MM.1S (cell line): ENCODE measurements around the gene ITGB1.

Source experiments
- DNase-seq: peaks from one replicate; pipeline ENCODE4 v3.0.0-alpha.2; 2015
- H2AFZ ChIP-seq: fragments of 300-600 bp; sonication (generic); 2 replicates; pipeline ENCODE4 v1.6.0; 2016; ENCODE audit warnings: antibody characterized with exemption, low read length
- H3F3A ChIP-seq: fragments of 300-600 bp; sonication (generic); 2 replicates; pipeline ENCODE4 v1.6.1; 2016; ENCODE audit warnings: mild to moderate bottlenecking, antibody characterized with exemption, low read length, moderate library complexity, mixed read lengths; ENCODE audit not compliant: insufficient read depth
- H3K27ac ChIP-seq: fragments of 300-600 bp; sonication (generic); 2 replicates; pipeline ENCODE4 v1.5.1; 2016; ENCODE audit warnings: mild to moderate bottlenecking, low read length
- H3K27me3 ChIP-seq: fragments of 300-600 bp; sonication (generic); replicated peaks from 2 replicates; pipeline ENCODE4 v1.6.0; 2016; ENCODE audit warnings: low read length; ENCODE audit not compliant: insufficient read depth
- H3K36me3 ChIP-seq: fragments of 300-600 bp; sonication (generic); replicated peaks from 2 replicates; pipeline ENCODE4 v1.6.1; 2016; ENCODE audit warnings: mild to moderate bottlenecking, low read length, mixed read lengths; ENCODE audit not compliant: insufficient read depth
- H3K4me1 ChIP-seq: fragments of 300-600 bp; sonication (generic); 2 replicates; pipeline ENCODE4 v1.6.1; 2016; ENCODE audit warnings: low read length, mixed read lengths
- H3K4me2 ChIP-seq: fragments of 300-600 bp; sonication (generic); 2 replicates; pipeline ENCODE4 v1.6.0; 2016; ENCODE audit warnings: low read depth, low read length
- H3K4me3 ChIP-seq: fragments of 300-600 bp; sonication (generic); 2 replicates; pipeline ENCODE4 v1.5.1; 2016; ENCODE audit warnings: low read length, mixed read lengths
- H3K79me2 ChIP-seq: fragments of 300-600 bp; sonication (generic); 2 replicates; pipeline ENCODE4 v1.6.1; 2016; ENCODE audit warnings: mixed run types, low read length, mixed read lengths
- H3K9ac ChIP-seq: fragments of 300-600 bp; sonication (generic); 2 replicates; pipeline ENCODE4 v1.6.1; 2016; ENCODE audit warnings: low read length, mixed read lengths
- H3K9me2 ChIP-seq: fragments of 300-600 bp; sonication (generic); replicated peaks from 2 replicates; pipeline ENCODE4 v1.6.1; 2016; ENCODE audit warnings: mild to moderate bottlenecking, low read length, mixed read lengths; ENCODE audit not compliant: insufficient read depth
- H3K9me3 ChIP-seq: fragments of 300-600 bp; sonication (generic); replicated peaks from 2 replicates; pipeline ENCODE4 v1.6.1; 2016; ENCODE audit warnings: mild to moderate bottlenecking, low read length, mixed read lengths; ENCODE audit not compliant: insufficient read depth
- H4K20me1 ChIP-seq: fragments of 300-600 bp; sonication (generic); 2 replicates; pipeline ENCODE4 v1.6.1; 2016; ENCODE audit warnings: mild to moderate bottlenecking, low read length, moderate library complexity, mixed read lengths; ENCODE audit not compliant: insufficient read depth
- EZH2 ChIP-seq: fragments of 300-600 bp; sonication (generic); optimal IDR thresholded peaks from 2 replicates; pipeline ENCODE3; 2017; ENCODE audit warnings: low read depth, mild to moderate bottlenecking, antibody characterized with exemption, low read length, mixed read lengths
- EZH2phosphoT487 ChIP-seq: fragments of 300-600 bp; sonication (generic); IDR thresholded peaks from 2 replicates; pipeline ENCODE4 v1.6.1; 2018; ENCODE audit warnings: antibody characterized with exemption, low read length
- TF ChIP-seq, protein P1 (sequence below): fragments of 300-600 bp; sonication (generic); IDR thresholded peaks from 2 replicates; pipeline ENCODE4 v1.5.1; 2016; ENCODE audit warnings: antibody characterized with exemption, low read length, mixed read lengths

ITGB1 gene

DNA sequence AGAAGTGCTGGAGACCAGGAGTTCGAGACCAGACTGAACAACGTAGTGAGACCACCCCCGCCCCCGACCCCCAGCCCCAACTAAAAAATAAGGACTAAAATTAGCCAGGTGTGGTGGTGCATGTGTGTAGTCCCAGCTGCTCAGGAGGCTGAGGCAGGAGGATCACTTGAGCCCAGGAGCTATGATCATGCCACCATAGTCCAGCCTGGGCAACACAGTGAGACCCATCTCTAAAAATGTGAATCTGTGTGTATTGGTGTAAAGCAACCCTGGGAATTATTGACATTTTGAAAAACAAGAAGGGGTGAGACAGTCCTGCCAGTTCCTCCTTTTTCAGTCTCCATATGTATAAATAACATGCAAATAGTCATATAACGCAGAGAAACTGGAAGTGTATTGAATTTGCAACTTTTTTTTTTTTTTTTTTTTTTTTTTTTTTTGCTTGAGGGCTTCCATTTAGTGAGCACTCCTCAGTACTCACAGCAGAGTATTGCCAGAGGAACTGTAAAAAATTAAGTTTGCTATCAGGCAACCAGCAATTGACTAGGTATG is 3.4 kb upstream of the ITGB1 start:
- DNase-seq, result no peak
- H3K9ac ChIP-seq, result no peak overlapping the region
- H3K9me2 ChIP-seq, result no peaks in the 10 kb centered on the region
- no peak overlapping the region for H2AFZ ChIP-seq
- H3K9me3 ChIP-seq, result no peaks in the 10 kb centered on the region
- peaks cover 7% of the 10 kb centered on the region; the same call in 1 of the 2 replicates for H3F3A ChIP-seq
- peaks cover 12% of the 10 kb centered on the region for H3K79me2 ChIP-seq
- H3K4me3 ChIP-seq, result no peak overlapping the region
- TF ChIP-seq, protein P1, sequence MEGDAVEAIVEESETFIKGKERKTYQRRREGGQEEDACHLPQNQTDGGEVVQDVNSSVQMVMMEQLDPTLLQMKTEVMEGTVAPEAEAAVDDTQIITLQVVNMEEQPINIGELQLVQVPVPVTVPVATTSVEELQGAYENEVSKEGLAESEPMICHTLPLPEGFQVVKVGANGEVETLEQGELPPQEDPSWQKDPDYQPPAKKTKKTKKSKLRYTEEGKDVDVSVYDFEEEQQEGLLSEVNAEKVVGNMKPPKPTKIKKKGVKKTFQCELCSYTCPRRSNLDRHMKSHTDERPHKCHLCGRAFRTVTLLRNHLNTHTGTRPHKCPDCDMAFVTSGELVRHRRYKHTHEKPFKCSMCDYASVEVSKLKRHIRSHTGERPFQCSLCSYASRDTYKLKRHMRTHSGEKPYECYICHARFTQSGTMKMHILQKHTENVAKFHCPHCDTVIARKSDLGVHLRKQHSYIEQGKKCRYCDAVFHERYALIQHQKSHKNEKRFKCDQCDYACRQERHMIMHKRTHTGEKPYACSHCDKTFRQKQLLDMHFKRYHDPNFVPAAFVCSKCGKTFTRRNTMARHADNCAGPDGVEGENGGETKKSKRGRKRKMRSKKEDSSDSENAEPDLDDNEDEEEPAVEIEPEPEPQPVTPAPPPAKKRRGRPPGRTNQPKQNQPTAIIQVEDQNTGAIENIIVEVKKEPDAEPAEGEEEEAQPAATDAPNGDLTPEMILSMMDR, result no peak
- TF ChIP-seq EZH2phosphoT487 (no peak), EZH2 (no peak)
- H3K27me3 ChIP-seq, result no peaks in the 10 kb centered on the region
- peaks cover 6% of the 10 kb centered on the region; the same call in 1 of the 2 replicates for H3K4me1 ChIP-seq
- H4K20me1 ChIP-seq, result no peaks in the 10 kb centered on the region
- H3K36me3 ChIP-seq, result no peaks in the 10 kb centered on the region
- H3K4me2 ChIP-seq, result no peak overlapping the region
- no peak overlapping the region for H3K27ac ChIP-seq

DNA sequence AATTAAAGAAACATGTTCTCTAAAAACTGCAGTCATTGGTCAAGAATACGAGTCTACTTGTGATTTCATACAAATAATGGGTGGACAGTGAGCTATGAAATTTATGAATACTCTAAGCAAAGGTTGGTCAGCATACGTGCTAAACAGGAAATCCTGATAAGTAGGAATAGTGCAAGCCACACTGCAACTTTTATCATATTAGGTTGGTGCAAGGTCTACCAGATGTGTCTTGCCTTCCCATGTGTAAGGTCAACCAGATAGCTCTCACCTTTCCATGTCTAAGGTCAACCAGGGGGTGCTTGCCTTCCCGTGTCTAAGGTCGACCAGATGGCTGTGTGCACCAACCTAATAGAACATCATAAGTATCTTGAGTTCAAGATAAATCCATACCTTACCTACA is 2.0 kb upstream of the ITGB1 start:
- no peak overlapping the region for H3K27ac ChIP-seq
- peaks cover 6% of the 10 kb centered on the region; the same call in 1 of the 2 replicates for H3K4me1 ChIP-seq
- peaks cover 26% of the 10 kb centered on the region for H3K79me2 ChIP-seq
- H4K20me1 ChIP-seq, result no peaks in the 10 kb centered on the region
- DNase-seq, result no peak
- H3K4me3 ChIP-seq, result no peak overlapping the region
- no peak overlapping the region for H2AFZ ChIP-seq
- no peaks in the 10 kb centered on the region for H3K9me2 ChIP-seq
- no peaks in the 10 kb centered on the region for H3K27me3 ChIP-seq
- no peaks in the 10 kb centered on the region for H3K9me3 ChIP-seq
- H3K36me3 ChIP-seq, result no peaks in the 10 kb centered on the region
- H3K9ac ChIP-seq, result no peak overlapping the region
- no peak overlapping the region for H3K4me2 ChIP-seq
- H3F3A ChIP-seq, result peaks cover 7% of the 10 kb centered on the region; the same call in 1 of the 2 replicates
- TF ChIP-seq, protein P1, result no peak
- TF ChIP-seq EZH2phosphoT487 (no peak), EZH2 (no peak)

DNA sequence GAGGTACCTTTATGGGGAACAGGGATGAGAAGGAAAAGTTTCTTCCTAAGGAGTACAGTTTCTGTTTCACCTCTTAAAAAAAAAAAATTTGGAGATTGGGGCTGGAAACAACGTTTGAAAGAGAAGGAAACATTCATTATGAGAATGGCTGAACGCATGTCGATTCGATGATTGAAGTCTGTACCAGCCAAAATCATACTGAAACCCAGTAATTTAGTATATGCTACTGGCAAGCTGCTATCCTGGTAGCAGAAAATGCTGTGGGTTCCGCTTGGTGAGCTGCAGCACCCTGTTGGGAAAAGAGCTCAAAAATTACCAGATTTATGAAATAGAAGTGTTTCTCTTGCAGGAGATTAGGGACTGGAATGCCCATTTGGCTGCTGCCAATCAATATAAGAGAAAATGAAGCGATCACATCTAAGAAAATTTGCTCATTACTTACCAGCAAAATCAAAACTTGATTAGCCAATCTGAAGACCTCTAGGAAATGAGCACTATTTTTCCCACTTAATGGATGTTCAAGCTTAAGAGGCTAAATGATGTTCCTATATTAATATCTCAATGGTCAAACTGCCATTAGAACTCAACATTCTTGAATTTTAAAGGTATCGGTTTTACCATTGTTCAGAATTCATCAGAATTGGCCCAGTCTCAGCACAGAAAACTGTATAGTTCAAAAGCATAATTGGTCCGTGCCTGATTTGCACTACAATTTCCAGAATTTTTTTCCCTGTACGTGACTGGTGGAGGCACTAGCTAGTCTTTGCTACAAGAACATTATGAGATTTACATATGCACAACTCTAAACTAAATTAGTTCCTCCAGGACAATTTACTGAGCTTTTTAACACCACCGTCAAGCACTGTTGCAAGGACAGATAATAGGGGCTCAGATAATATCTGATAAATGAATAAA is 1.2 kb upstream of the ITGB1 start:
- Histone ChIP-seq H3K27me3 (no peaks in the 10 kb centered on the region), H3F3A (peaks cover 7% of the 10 kb centered on the region; the same call in 1 of the 2 replicates), H3K9ac (peak overlapping the region; percentile 52; the same call in 1 of the 2 replicates), H3K4me1 (peaks cover 6% of the 10 kb centered on the region; the same call in 1 of the 2 replicates), H3K79me2 (peaks cover 33% of the 10 kb centered on the region), H3K27ac (no peak overlapping the region), H3K36me3 (no peaks in the 10 kb centered on the region), H3K4me2 (peak overlapping the region; percentile 75), H3K9me2 (no peaks in the 10 kb centered on the region), H4K20me1 (no peaks in the 10 kb centered on the region), H3K9me3 (no peaks in the 10 kb centered on the region), H2AFZ (peak overlapping the region; percentile 99), H3K4me3 (peak overlapping the region; percentile 72)
- no peak for DNase-seq
- TF ChIP-seq EZH2 (no peak), EZH2phosphoT487 (no peak)
- TF ChIP-seq, protein P1, result no peak
